Kidney glomerular epithelial cell (primary cell): ENCODE results near the gene TATDN3.
"Not testable (repeated sequence)": the region's sequence is repeated elsewhere in the genome, so short reads cannot be mapped to it uniquely, and the experiment has no call there.

Experiments
- DNase-seq: peaks from one replicate; lab custom pipeline; 2025; lab: John Stamatoyannopoulos, UW

The TATDN3 gene

DNA sequence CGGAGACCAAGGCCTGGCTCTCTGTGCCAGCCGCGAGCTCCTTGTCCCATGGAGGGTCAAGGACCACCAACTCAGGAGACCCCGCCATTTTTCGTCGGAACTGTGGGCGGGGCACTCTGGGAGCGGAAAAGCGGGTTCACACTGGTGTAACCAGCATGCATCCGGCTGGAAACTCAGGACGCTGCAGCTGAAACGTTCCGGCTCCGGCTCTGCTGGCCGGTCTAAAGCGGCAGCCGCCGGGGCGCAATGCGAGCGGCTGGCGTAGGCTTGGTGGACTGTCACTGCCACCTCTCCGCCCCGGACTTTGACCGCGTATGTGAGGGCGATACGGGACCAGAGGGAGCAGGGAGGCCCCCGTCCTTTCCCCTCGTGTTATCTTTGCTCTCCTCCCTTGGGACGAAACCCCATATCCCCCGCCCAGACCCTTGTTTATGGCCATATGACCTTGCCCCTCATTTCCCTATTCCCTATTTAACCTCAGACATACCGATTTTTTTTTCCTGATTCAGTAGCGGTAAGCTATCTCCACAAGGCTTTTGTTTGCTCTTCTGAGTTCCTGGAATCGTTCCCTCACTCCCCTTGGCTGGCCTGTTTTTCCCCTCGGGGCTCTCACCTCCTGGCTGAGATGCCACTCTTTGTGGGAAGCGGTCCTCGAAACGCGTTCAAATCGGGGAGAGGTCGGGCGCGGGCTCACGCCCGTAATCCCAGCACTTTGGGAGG, at the start of gene TATDN3, which contains the start of gene NSL1:
TATDN3 (plus strand) TSS at position 219 of the 720 bp plus-strand sequence; CDS start at position 247, 28 bp downstream.
NSL1 (minus strand) TSS at position 102 of the 720 bp plus-strand sequence; CDS start at position 88, 14 bp downstream.
- DNase-seq = peak; percentile 85

DNA sequence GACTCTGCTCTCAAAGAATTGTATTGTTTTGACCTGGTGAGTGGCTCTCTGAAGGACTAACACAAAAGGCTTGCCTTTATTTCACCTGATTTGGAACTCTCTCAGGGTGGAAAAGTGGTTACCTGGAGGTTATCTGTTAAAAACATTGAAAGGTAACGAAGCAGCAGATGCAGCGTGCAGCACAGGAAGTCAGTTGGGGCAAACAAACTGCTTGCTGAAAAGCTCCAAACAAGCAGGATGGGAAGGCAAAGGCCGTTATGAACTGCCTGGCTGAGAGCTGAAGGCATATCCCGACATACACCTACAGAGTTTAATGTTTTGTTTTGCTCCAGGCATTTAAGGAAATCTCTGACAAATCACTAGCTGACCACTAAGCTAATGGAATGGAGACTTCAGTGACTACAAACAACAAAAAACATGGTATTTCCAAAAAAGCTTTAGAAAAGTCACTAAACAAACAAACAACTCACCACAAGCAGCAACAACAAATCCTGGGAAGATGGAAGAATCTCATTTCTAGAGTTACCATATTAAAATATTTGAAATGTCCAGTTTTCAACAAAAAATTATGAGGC, 47.7 kb upstream of the TATDN3 start:
- no peak for DNase-seq

GRCh38 chr1:212745303-212745702, 46.4 kb upstream of the TATDN3 start:
- DNase-seq = no peak

DNA sequence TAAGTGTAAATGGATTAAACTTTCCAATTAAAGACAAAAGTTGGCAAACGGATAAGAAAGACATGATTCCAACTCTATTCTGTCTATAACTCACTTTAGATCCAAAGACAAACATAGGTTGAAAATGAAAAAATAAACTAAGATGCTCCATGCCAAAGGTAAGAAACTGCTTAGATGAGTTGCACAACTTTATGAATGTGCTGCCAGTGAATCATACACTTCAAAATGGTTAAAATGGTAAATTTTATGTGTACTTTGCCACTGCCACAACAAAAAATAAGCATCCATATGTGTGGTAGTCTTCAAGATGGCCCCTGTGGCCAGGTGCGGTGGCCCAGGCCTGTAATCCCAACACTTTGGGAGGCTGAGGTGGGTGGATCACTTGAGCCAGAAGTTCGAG, 45.1 kb upstream of the TATDN3 start:
- DNase-seq = no peak

GRCh38 chr1:212749821-212750535, 41.7 kb upstream of the TATDN3 start:
- peak; percentile 78 for DNase-seq

GRCh38 chr1:212752252-212752933, 39.3 kb upstream of the TATDN3 start:
- no peak for DNase-seq

DNA sequence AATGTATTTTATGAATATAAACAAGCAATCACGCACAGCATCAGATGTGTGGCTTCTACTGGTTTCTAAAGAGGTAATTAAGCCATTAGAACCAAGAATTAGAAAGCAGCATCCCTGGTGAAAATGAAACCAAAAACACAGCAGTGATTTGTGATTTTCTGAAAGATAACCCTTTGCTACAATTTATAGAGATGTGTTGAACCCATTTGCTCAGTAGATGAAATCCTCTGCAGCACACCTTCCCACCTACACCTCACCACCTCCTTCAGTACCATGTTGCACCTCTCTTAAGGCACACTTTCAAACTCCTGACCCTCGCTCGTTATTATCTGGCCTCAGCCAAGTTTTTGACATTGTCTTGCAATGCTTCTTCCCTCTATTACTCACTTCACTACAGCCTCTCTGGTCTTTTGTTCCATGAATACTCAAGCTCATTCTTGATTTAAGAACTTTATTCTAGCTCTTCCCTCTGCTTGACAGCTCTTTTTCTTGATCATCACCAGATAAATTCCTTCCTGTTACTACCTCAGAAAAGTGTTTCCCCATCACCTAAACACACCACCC, 38.7 kb upstream of the TATDN3 start:
- no peak for DNase-seq

- no peak for DNase-seq
Measured at GRCh38 chr1:212753749-212754148, 37.9 kb upstream of the TATDN3 start.

- no peak for DNase-seq
Measured at GRCh38 chr1:212754193-212754592, 37.5 kb upstream of the TATDN3 start.

DNA sequence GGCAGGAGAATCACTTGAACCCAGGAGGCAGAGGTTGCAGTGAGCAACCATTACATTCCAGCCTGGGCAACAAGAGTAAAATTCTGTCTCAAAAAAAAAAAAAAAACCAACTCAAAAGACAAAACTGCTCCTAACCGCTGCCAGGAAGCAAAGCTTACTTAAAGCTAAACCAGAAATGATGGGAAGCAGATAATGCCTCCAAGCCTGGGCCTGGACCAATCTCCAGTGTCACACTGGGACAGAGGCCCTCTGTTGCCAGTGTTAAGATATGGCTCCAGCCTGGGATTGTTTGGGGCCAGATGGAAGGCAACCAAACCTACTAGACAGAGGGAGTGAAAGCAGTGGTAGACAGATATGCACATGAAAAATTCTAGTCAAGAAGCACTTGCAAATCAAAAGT, 37.0 kb upstream of the TATDN3 start:
- no peak for DNase-seq

DNA sequence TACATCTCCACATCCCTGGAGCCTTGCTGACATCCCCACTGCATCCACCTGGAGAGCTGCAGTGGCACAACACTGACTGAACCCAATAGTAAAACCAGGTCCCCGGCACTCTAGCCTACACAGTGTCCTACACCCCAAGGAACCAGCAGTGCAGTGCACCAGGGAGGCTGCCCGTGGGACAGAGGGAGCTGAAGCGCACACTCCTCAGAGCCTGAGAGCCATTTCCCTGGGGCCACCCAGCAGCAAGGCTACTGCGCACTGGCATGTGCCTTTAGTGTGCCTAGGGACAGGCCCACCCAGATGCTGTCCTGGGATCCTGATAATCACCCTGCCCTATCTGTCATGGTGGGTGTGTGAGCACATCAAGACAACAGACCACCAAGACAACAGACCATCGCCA, 32.0 kb upstream of the TATDN3 start:
- DNase-seq = no peak

DNA sequence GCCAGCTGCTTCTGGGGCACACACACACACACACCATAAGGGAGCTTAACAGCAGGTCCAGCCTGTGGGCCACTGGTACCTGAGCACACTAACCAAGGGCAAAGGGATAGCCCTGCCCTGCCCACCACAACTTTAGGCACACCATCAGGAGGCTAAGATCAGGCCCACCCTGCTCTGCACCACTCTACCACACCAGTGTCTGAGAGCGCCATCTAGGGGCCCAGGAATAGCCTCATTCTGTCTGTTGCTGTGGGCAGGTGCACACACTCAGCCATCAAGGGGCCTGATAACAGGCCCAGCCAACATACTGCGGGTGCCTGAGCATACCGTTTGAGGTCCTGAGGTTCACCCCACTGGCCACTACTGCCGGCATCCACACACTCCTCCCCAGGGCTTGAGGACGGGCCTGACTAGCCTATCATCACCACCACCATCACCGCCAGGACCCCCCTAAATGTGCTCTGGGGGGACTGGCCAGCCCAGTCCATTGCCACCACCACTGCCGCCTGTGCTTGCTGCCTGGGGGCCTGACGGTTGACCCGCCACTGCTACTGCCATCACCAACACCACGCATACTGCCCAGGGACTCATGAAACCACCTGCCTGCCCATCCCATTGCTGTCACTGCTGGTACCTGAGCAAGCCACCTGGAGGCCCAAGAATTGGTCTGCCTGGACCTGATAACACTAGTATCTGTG, 31.4 kb upstream of the TATDN3 start:
- DNase-seq = no peak

DNA sequence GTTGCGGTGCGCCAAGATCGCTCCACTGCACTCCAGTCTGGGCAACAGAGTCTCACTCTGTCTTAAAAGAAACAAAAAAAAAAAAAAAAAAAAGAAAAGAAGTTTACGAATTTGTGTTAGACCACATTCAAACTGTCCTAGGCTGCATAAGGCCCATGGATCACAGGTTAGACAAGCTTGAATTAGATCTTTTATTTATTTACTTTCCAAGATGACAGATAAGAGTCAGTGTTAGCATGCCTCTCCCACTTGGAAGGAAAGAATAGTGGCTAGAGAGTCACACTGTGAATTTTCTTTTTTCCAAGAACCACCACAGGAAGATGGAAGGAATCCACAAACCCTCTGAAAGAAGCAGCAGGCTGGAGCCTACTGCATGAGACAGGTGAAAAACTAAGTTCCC, 29.5 kb upstream of the TATDN3 start:
- no peak for DNase-seq

DNA sequence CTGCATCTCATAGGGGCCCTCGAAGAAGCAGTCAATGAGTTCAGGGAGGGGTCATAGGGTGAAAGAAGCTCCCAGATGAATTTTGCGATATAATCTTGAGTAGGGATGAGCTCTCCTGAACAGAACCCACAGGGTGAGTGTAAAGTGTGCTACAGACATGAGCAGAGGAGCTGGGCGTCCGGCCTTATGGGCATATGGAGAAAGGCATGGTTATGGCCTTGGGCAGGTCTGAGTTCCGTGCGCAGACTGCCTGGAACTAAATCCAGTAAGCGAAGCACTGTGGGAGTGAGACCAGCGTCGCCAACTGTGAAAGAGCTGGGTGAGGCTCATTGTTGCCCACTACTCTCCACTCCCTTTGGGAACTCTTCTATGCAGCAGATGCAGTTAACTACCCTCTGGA, 28.9 kb upstream of the TATDN3 start:
- DNase-seq = no peak

- DNase-seq = not testable (repeated sequence)
Measured at GRCh38 chr1:212764718-212765281, 26.9 kb upstream of the TATDN3 start.

- not testable (repeated sequence) for DNase-seq
Measured at GRCh38 chr1:212766825-212767224, 24.9 kb upstream of the TATDN3 start.

- DNase-seq = no peak
Measured at GRCh38 chr1:212769459-212770167, 22.1 kb upstream of the TATDN3 start.

DNA sequence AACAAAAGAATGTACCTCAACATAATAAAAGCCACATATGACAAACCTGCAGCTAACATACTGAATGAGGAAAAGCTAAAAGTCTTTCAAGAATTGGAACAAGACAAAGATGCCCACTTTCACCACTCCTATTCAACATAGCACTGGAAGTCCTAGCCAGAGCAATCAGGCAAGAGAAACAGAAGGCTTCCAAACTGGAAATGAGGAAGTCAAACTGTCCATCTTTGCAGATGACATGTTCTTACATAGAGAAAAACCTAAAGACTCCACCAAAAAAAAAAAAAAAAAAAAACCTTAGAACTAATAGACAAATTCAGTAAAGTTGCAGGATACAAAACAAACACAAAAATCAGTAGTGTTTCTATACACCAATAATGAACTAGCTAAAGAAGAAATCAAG, 20.4 kb upstream of the TATDN3 start:
- DNase-seq = no peak

DNA sequence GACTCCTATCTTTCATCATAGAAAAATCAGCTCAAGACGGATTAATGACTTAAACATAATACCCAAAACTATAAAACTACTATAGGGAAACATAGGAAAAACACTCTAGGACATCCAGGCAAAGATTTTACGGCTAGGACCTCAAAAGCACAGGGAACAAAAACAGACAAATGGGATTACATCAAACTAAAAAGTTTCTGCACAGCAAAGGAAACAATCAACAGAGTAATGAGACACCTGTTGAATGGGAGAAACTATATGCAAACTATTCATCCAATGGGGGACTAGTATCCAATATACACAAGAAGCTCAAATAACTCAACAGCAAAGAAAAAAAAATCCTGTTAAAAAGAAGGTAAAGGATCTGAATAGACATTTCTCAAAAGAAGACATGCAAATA, 18.7 kb upstream of the TATDN3 start:
- no peak for DNase-seq

DNA sequence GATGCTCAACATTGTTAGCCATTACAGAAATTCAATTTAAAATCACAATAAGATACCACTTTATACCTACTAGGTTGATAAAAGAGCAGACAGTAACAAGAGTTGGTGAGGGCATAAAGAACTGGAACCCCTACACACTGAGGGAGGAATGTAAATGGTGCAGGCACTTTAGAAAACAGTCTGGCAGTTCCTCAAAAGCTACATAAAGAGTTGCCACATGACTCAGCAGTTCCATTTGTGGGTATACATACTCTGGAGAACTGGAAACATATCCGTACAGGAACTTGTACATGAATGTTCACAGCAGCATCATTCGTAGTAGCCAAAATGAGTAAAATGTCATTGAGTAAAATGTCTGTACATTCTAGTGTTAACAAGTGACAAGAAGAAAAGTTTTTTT, 17.1 kb upstream of the TATDN3 start:
- no peak for DNase-seq

- no peak for DNase-seq
Measured at GRCh38 chr1:212775241-212775640, 16.5 kb upstream of the TATDN3 start.
